Limb (tissue), 2 donors: ENCODE measurements around the gene PHETA2.
"Not testable (repeated sequence)": the region's sequence is repeated elsewhere in the genome, so short reads cannot be mapped to it uniquely, and the experiment has no call there.

ENCODE experiments used
- DNase-seq, 2 donors: peaks; one replicate each; pipeline ENCODE4 v3.0.0-alpha.2; 2016; ENCODE audit errors: extremely low spot score in 2 of 2

PHETA2 gene

DNA sequence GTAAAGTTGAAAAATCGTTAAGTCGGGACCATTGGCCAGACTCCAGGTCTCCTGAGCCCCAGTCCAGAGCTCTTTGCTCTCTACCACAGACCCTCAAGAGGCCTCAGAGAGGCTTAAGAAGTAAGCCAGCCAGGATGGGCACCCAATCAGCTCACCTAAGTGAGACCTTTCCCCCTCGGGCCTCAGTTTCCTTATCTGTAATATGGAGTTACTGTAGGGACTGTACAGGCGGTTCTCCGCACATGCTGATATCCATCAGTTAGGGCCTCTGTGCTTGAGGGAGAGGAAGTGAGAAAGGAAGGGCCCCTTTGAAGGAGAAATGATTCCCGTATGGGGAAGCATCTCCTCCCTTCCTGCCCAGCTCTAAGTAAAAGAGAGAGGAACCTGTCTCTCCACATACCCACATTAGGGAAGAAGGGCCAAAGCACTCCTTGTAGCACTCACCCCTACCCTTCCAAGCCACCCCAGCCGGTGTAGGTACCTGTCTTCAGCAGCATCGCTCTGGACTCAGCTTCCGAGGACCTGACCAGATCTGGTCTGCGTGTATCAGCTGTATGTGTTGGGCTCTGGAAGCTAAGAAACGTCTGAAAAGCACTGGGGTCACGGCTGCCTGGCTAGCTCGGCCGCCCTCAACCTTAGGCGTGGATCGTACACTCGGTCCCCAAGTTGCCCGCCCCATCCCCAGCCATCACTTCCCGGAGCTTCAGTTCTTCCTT is 4.1 kb upstream of the PHETA2 start:
- DNase-seq = peak in 1 of 2 donors; percentile 13

DNA sequence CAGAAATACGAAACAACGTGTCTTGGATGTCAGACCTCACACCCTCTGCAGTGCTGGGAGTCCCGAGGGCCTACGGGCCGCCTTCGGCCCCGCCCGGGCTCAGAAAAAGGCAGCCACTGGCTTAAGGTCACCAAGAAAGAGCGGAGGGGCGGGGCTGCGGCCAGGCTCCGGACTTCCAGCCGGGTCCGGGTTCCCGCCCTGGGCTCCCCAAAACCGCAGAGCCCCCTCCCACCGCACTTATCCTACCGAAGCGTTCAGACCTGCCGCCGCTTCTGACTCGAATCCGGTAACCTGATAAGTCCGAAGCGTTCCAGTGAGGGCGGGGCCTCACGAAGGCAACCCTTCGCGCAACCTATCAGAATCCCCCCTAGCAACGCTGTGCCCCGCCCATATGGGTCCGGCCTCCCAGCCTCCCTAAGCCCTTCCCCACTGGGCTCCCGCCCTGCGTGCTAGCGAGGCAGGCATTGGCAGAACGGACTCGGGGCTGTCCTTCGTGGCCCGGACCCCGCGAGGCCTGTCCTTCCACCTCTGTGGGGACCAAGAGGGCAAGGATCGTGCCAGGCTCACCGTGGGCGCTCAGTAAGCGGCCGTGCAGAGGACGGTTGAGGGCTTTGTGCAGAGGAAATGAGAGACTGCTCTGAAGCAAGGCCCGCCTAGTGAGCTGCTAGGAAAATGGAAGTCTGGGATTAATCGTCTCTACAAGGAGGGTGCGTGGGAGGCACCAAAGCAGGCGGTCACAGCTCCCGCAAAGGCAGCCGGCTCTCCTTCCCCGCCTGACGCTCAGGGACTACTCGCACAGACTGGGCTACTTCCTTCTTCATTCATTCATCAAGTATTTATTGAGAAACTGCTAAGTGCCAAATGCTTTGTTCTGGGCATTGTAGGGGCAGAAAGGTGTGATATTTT is 3.3 kb upstream of the PHETA2 start, which contains the start of gene NAGA:
NAGA (minus strand) TSS at position 296 of the 906 bp plus-strand sequence. CDS start 515 bp downstream, outside the sequence.
- DNase-seq = peak; percentile 95 to 96

DNA sequence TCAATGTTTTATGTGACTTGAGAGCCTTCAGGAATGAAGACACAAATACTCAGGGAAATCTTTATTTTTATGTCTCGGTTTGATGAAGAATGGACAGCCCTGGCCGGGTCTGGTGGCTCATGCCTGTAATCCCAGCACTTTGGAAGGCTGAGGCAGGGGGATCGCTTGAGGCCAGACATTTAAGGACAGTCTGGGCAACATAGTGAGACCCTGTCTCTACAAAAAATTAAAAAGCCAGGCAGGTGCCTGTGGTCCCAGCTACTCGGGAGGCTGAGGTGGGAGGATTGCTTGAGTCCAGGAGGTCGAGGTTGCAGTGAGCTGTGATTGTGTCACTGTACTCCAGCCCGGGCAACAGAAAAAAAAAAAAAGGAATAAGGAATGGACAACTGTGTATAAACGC is 2.5 kb upstream of the PHETA2 start:
- DNase-seq = not testable (repeated sequence)

- no peak for DNase-seq
These were observed 1.3 kb upstream of the PHETA2 start for GRCh38 chr22:42072606-42073330.

DNA sequence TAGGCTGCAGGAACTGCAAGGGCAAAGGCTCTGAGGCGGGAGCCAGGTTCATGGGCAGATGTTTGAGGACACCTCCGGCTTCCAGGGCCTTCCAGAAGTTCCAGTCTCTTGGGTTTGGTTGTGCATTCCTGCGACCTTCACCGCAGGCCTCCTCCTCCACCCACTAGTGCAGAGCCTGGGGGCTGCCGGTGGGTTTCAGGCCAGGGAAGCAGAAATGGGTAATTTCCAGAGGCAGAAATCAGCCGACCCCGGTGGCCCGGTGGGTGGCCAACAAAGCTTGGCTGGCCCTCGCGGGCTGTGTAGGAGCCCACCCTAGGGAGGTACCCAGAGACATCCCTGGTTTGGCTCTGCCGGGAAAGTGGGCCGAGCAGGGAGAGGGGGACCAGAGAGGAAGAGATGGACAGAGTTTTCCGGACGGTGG is 417 bp upstream of the PHETA2 start:
- DNase-seq = no peak

DNA sequence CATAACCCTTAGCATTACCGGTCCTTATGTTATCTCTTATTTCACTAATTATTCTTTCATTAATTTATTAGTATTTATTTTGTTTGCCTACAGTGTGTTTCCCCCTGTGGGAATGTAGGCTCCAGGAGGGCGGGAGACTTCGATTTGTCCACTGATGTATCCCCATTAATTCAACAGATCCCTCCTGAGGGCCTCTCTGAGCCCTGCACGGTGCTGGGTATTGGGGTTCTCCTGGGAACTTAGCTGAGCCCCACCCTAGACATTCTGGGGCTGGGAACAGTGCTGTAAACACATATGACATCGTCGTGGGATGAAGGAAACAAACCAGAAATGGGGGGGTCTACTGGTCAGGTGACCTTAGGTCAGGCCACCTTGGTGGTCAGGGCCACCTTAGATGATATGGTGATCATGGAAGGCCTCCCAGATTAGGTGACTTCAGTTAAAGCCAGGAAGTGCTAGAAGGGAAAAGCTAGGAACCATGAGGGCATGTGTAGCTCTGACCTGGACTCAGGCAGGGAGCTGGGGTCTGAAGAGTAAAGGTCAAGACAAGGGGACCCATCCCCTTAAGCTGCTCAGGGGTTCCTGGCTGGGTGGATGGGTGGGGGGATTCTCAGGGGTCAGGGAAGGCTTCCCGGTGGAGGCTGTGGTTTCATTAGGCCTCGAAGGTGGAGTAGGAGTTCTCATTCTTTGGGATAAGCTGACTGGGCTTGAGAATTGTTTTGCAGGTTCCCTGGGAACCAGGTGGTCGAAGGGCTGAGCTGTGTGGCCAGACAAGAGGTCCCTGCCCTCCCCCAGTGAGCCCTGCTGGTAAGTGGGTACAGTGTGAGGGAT is 1.0 kb downstream of the PHETA2 start:
- DNase-seq = no peak

GRCh38 chr22:42076764-42077485 is 2.9 kb downstream of the PHETA2 start:
- no peak for DNase-seq

- no peak for DNase-seq
These were observed 3.6 kb downstream of the PHETA2 start for GRCh38 chr22:42077486-42078125.

DNA sequence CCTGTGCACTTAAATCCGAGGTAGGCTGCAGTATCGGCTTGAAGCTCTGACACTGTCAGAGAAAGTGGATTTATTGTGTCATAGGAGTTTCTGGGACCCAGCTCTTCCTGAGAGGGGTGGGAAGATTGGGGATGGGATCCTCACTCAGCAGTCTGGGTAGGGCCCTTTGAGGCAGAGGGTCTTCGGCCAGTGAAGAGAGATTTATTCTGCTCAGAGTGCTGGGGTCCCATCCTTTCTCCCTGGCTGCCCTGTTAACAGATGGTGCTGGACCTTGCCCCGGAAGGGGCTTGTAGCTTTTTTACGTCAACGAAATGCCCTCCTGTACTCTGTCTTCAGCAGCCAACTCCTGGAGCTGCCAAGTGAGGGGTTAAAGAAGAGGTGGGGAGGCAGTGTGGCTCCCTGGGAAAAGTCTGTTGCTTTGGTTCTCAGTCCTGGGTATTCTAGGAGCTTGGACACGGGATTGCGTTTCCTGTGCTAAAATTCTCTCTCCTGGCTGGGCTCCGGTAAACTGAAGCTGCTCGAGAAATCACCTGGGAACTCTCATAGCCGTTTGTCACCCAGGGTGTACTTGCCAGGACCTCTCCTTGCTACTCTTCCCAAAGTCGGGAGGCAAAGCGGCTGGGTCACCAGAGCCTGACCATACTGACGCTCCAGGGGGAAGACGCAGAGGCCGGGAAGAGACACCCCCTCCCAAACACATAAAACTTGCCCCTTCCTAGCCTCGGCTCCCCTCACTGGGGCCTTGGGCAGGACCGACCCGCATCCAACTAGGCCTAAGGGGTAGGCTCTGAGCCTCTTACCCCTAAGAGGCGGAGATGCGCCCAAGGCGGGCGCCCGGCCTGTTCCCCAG is 4.6 kb downstream of the PHETA2 start:
- DNase-seq = no peak

DNA sequence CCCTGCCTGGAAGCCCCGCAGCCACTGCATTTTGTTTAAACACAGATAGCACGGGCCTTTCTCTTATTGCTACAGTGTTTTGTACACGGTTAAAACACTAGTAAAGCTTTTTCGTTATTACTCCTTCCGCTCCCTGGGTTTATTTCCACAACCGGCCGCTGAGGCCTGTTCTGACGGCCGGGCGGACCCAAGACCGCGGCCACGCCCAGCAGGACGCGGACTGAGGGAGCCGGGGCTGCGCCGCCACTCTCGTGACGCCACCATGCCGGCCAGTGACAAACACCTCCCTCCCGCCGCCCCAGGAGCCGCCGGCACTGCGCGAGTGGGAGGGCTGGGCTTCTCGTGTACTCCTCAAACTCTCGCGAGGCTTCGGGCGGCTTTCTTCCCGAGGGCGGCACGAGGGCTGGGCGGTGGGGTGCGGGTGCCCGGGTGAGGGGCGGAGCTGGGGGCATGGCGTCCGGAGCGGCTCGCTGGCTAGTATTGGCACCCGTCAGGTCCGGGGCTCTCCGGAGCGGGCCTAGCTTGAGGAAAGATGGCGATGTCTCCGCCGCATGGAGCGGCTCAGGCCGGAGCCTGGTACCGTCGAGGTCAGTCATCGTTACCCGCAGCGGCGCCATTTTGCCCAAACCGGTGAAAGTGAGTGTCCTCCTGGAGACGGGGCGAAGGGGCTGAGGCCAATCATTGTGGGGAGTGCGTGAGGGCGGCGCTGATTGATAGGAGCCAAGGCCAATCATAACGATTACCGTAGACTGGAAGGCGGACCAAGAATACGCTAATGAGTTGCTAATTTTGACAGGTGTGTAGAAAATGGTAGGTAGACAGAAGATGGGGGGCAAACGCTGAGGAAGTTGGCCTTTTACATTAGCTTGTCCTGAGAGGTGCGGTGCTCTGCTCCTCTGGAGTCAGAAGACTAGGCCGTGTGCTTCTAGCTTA is 5.5 kb downstream of the PHETA2 start, which contains the start of gene SMDT1:
SMDT1 (plus strand) TSS at position 382 of the 933 bp plus-strand sequence; CDS start at position 451, 69 bp downstream.
- DNase-seq = peak; percentile 97 to 99

DNA sequence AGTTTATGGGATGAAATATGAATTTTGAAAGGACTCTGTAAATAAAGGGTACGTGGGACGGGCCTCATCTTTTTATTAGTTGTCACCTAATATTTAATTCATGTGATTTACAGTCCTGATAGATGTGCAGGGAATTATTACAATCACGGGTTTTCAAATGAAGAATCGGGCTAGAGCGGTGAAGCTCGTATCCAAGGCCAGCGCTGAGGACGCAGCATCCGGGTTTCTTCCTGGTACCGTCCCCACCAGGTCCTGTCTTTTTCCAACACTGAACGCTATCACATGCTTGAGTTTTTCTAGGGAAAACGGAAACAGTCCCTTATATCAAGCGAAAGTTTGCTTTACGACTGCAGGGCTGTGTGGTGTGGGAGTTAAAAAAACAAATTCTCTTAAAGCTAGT is 6.2 kb downstream of the PHETA2 start:
- peak in 1 of 2 donors; percentile 30 for DNase-seq

DNA sequence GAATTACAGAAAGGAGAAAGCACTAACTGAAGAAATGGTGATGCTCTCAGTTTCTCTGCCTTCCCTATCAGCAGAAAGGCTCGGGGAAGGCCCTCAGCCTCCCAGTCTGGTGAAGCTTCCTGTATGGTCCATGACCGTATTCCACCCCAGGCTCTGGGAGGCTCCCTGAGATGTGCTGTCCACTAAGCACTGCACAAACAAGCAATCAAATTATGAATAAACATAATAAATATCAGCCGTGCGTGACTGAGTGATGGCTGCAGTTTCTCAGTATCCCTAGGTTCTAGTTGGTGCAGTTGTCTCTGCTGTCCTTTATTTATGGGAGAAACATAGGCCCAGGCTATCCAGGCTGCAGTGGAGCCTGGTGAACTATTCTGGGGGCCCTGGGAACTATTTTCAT is 9.1 kb downstream of the PHETA2 start:
- no peak for DNase-seq

- no peak for DNase-seq
These were observed 10.8 kb downstream of the PHETA2 start for GRCh38 chr22:42084874-42085273.

- no peak for DNase-seq
These were observed 12.0 kb downstream of the PHETA2 start for GRCh38 chr22:42086051-42086450.

- DNase-seq = peak; percentile 98 to 100
These were observed 16.8 kb downstream of the PHETA2 start, which contains the start of gene NDUFA6 for GRCh38 chr22:42090596-42091454. NDUFA6 (minus strand) TSS chr22:42090772; CDS start chr22:42090744, 28 bp downstream.

GRCh38 chr22:42091455-42091782 is 17.4 kb downstream of the PHETA2 start:
- DNase-seq = no peak

DNA sequence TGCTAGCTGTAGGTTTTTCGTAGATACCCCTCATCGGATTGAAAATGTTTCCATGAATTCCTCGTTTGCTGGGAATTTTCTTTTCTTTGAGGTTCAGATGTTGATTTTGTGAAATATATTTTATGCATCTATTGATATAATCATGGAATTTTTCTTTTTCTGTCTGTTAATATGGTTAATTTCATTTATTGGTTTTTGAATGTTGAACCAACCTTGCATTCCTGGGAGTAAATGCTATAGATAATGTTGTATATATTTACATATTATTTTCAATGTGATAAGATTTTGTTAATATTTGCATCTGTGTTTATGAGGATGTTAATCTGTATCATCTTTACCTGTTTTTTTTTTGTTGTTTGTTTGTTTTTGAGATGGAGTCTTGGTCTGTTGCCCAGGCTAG is 27.2 kb downstream of the PHETA2 start:
- DNase-seq = no peak
